H1 (cell line): Measurements from ENCODE around the gene ZDHHC24. TPM values are rescaled to one million over a fixed set of nuclear protein-coding genes. Genes with fewer than 3 reads are reported as not detected.
A peak's percentile ranks its signal among the peaks of the same experiment; 100 is the strongest.

Source experiments
- CTCF ChIA-PET: fragments of 300-600 bp; sonication (Branson Sonifier 250); formaldehyde crosslinking; loops from one replicate; lab custom pipeline; 2021; ENCODE audit not compliant: partially characterized antibody; lab: Charles Lee
- POLR2A ChIA-PET: fragments of 300-600 bp; sonication (Branson Sonifier 250); formaldehyde crosslinking; loops from one replicate; lab custom pipeline; 2021; ENCODE audit warnings: inconsistent platforms; ENCODE audit not compliant: partially characterized antibody; lab: Charles Lee
- DNase-seq, 2 experiments: peaks; one replicate each; pipeline versions ENCODE4 v3.0.0 to v3.0.0-alpha.2; 2010 to 2022; ENCODE audit warnings: low spot score in 2 of 2, low read depth in 1 of 2, mixed read lengths in 1 of 2
- FAIRE-seq: peaks from 2 replicates; lab custom pipeline; 2011; peaks lifted over from hg19 to GRCh38; lab: Jason Lieb, UNC
- H2AFZ ChIP-seq: 2 replicates; pipeline ENCODE4 v1.8.1; 2012; ENCODE audit warnings: low read length, inconsistent platforms
- H2AK5ac ChIP-seq: 2 replicates; pipeline ENCODE4 v1.6.1; 2013; ENCODE audit warnings: low read depth, low read length
- H2BK120ac ChIP-seq: replicated peaks from 2 replicates; pipeline ENCODE3; 2013; ENCODE audit warnings: low read depth, low read length, inconsistent platforms
- H2BK12ac ChIP-seq: 2 replicates; pipeline ENCODE4 v1.6.1; 2013; ENCODE audit warnings: low read depth, low read length
- H2BK15ac ChIP-seq: 2 replicates; pipeline ENCODE4 v1.6.1; 2013; ENCODE audit warnings: low read length
- H2BK20ac ChIP-seq: 2 replicates; pipeline ENCODE4 v1.6.1; 2013; ENCODE audit warnings: low read length
- H2BK5ac ChIP-seq: 2 replicates; pipeline ENCODE4 v1.6.1; 2013; ENCODE audit warnings: low read depth, low read length
- H3K14ac ChIP-seq: 2 replicates; pipeline ENCODE4 v1.6.1; 2013; ENCODE audit warnings: inconsistent platforms; ENCODE audit not compliant: insufficient read length
- H3K18ac ChIP-seq: 2 replicates; pipeline ENCODE4 v1.6.1; 2013; ENCODE audit warnings: low read length; ENCODE audit errors: extremely low read depth
- H3K23ac ChIP-seq: 2 replicates; pipeline ENCODE4 v1.6.1; 2013; ENCODE audit warnings: inconsistent platforms; ENCODE audit not compliant: insufficient read length
- H3K23me2 ChIP-seq: 2 replicates; pipeline ENCODE4 v1.6.1; 2013; ENCODE audit warnings: low read depth, low read length
- H3K27ac ChIP-seq: 2 replicates; pipeline ENCODE4 v1.6.1; 2011; ENCODE audit warnings: low read depth, low read length, inconsistent platforms
- H3K27me3 ChIP-seq, 4 experiments: replicated peaks in 1 of 4; 1 replicate in 1 of 4; 2 replicates in 3 of 4; pipeline versions ENCODE4 v1.6.1 to v1.8.1; 2011 to 2013; ENCODE audit warnings: low read length in 3 of 4, mild to moderate bottlenecking in 3 of 4, inconsistent platforms in 2 of 4, mixed read lengths in 2 of 4, moderate library complexity in 1 of 4; ENCODE audit not compliant: control insufficient read depth in 3 of 4, insufficient read depth in 3 of 4; ENCODE audit errors: extremely low read depth in 1 of 4
- H3K36me3 ChIP-seq, 4 experiments: 2 replicates each; pipeline versions ENCODE4 v1.6.1 to v1.8.1; 2011 to 2013; ENCODE audit warnings: mild to moderate bottlenecking in 4 of 4, low read length in 3 of 4, moderate library complexity in 2 of 4, control low read depth in 1 of 4, inconsistent platforms in 1 of 4; ENCODE audit not compliant: insufficient read depth in 4 of 4, control insufficient read depth in 2 of 4
- H3K4ac ChIP-seq: replicated peaks from 2 replicates; pipeline ENCODE3; 2013; ENCODE audit warnings: low read length, low read depth, mixed read lengths, inconsistent platforms; ENCODE audit not compliant: insufficient read length
- H3K4me1 ChIP-seq, 4 experiments: replicated peaks in 1 of 4; 1 replicate in 1 of 4; 2 replicates in 3 of 4; pipeline versions ENCODE4 v1.6.1 to v1.8.1; 2011 to 2013; ENCODE audit warnings: low read length in 3 of 4, inconsistent platforms in 2 of 4, mixed read lengths in 1 of 4; ENCODE audit not compliant: insufficient read depth in 4 of 4, control insufficient read depth in 3 of 4
- H3K4me2 ChIP-seq, 2 experiments: 2 replicates each; pipeline versions ENCODE4 v1.6.1 to v1.8.1; 2011 to 2013; ENCODE audit warnings: low read depth in 2 of 2, low read length in 2 of 2, control low read depth in 1 of 2, inconsistent platforms in 1 of 2, mild to moderate bottlenecking in 1 of 2; ENCODE audit not compliant: insufficient read depth in 1 of 2
- H3K4me3 ChIP-seq, 4 experiments: fragments of 200-600, 300-600 bp in 1 of 4; sonication (generic), shearing (Covaris generic), sonication (Bioruptor Twin) in 1 of 4; 2 replicates each; pipeline versions ENCODE4 v1.5.1 to v1.8.1; 2011 to 2016; ENCODE audit warnings: low read length in 4 of 4, low read depth in 3 of 4, control low read depth in 2 of 4, inconsistent platforms in 2 of 4, mild to moderate bottlenecking in 2 of 4, mixed read lengths in 1 of 4, moderate library complexity in 1 of 4; ENCODE audit not compliant: insufficient read depth in 2 of 4; ENCODE audit errors: extremely low read depth in 1 of 4
- H3K56ac ChIP-seq: replicated peaks from 2 replicates; pipeline ENCODE3; 2013; ENCODE audit warnings: low read depth, mild to moderate bottlenecking, mixed read lengths, low read length, inconsistent platforms; ENCODE audit not compliant: insufficient read length
- H3K79me1 ChIP-seq: 2 replicates; pipeline ENCODE4 v1.6.1; 2013; ENCODE audit warnings: low read depth, low read length, control low read depth
- H3K79me2 ChIP-seq, 2 experiments: 2 replicates each; pipeline versions ENCODE4 v1.6.1 to v1.8.1; 2012 to 2013; ENCODE audit warnings: low read length in 2 of 2, mild to moderate bottlenecking in 2 of 2, inconsistent platforms in 1 of 2; ENCODE audit not compliant: insufficient read depth in 2 of 2, control insufficient read depth in 1 of 2
- H3K9ac ChIP-seq, 4 experiments: replicated peaks in 1 of 4; 1 replicate in 1 of 4; 2 replicates in 3 of 4; pipeline versions ENCODE4 v1.6.1 to v1.8.1; 2011 to 2013; ENCODE audit warnings: low read depth in 3 of 4, low read length in 3 of 4, control low read depth in 2 of 4, mild to moderate bottlenecking in 2 of 4, moderate library complexity in 2 of 4, inconsistent platforms in 1 of 4; ENCODE audit errors: extremely low read depth in 1 of 4
- H3K9me3 ChIP-seq, 2 experiments: 2 replicates each; pipeline versions ENCODE4 v1.6.1 to v1.8.1; 2012 to 2013; ENCODE audit warnings: mild to moderate bottlenecking in 2 of 2, moderate library complexity in 2 of 2, control low read depth in 1 of 2, inconsistent platforms in 1 of 2, low read depth in 1 of 2, low read length in 1 of 2, mixed read lengths in 1 of 2; ENCODE audit not compliant: insufficient read depth in 2 of 2
- H4K20me1 ChIP-seq, 2 experiments: replicated peaks in 1 of 2; 2 replicates each; pipeline versions ENCODE3 to v1.8.1; 2011 to 2013; ENCODE audit warnings: inconsistent platforms in 2 of 2, low read length in 2 of 2, mild to moderate bottlenecking in 1 of 2; ENCODE audit not compliant: insufficient read depth in 2 of 2, control insufficient read depth in 1 of 2
- H4K5ac ChIP-seq: 2 replicates; pipeline ENCODE4 v1.6.1; 2013; ENCODE audit warnings: low read length, low read depth, mixed read lengths, inconsistent platforms; ENCODE audit not compliant: insufficient read length
- H4K8ac ChIP-seq: 2 replicates; pipeline ENCODE4 v1.8.0; 2013; ENCODE audit warnings: mild to moderate bottlenecking, moderate library complexity, low read length, inconsistent platforms; ENCODE audit not compliant: insufficient read depth; ENCODE audit errors: extremely low read depth
- H4K91ac ChIP-seq: replicated peaks from 2 replicates; pipeline ENCODE3; 2013; ENCODE audit warnings: low read length, mixed read lengths, inconsistent platforms; ENCODE audit not compliant: insufficient read length
- KDM1A ChIP-seq: fragments of 200-600, 300-600 bp; sonication (generic); IDR thresholded peaks from 2 replicates; pipeline ENCODE4 v1.7.1; 2016; ENCODE audit warnings: mild to moderate bottlenecking, low read length, borderline replicate concordance
- RNF2 ChIP-seq: fragments of 200-900, 300-1000 bp; sonication (generic); IDR thresholded peaks from 2 replicates; pipeline ENCODE4 v1.7.1; 2016; ENCODE audit warnings: borderline replicate concordance, low read depth, mild to moderate bottlenecking, antibody characterized with exemption, low read length; ENCODE audit not compliant: poor library complexity, severe bottlenecking; ENCODE audit errors: missing control alignments
- SIN3A ChIP-seq, 2 experiments: IDR thresholded peaks in 1 of 2; conservative IDR thresholded peaks in 1 of 2; 2 replicates each; pipeline ENCODE4 v1.6.1; 2011 to 2012; ENCODE audit warnings: low read length in 2 of 2, improper control_type of control experiment in 1 of 2, low read depth in 1 of 2, mild to moderate bottlenecking in 1 of 2
- SRF ChIP-seq: IDR thresholded peaks from 2 replicates; pipeline ENCODE4 v1.6.1; 2011; ENCODE audit warnings: mild to moderate bottlenecking, low read depth, low read length, moderate library complexity
- TAF1 ChIP-seq: IDR thresholded peaks from 2 replicates; pipeline ENCODE4 v1.6.1; 2011; ENCODE audit warnings: mild to moderate bottlenecking, low read depth, low read length
- TCF12 ChIP-seq: IDR thresholded peaks from 2 replicates; pipeline ENCODE4 v1.6.1; 2011; ENCODE audit warnings: low read depth, mild to moderate bottlenecking, low read length
- WGBS, 2 experiments: shearing (Covaris generic) in 1 of 2; methylation state at CpG; one replicate each; pipeline versions ENCODE4 v1.1.6 to v1.1.7; 2013 to 2015; ENCODE audit warnings: low lambda C conversion rate in 2 of 2, mixed read lengths in 2 of 2, inconsistent platforms in 1 of 2, low coverage in 1 of 2, missing lambda C conversion rate in 1 of 2; ENCODE audit not compliant: insufficient replicate concordance in 2 of 2, insufficient coverage in 1 of 2, insufficient read length in 1 of 2; ENCODE audit errors: extremely low coverage in 1 of 2, missing lambda C conversion rate in 1 of 2; 5-methylcytosine and 5-hydroxymethylcytosine counted together
- polyA plus RNA-seq, 7 experiments: library from polyadenylated mRNA; depleted of rRNA in 3 of 7; stranded (reverse) in 5 of 7; unstranded in 2 of 7; fragments of >200 nt in 5 of 7; fragments of 200-250 nt in 2 of 7; gene quantifications; 1 replicate in 5 of 7; 2 replicates in 1 of 7; 4 replicates in 1 of 7; pipeline versions ENCODE4 v1.2.1 to v1.2.3, GENCODE V29; 2011 to 2013; ENCODE audit warnings: missing spikeins in 2 of 7, mixed read lengths in 2 of 7
- total RNA-seq: library from RNA; stranded (reverse); fragmentation: NEBNext Ultra II Directional; extraction: Animal tissue kit (Norgen Biotek cat#: 25700); gene quantifications from 2 replicates; pipeline ENCODE4 v1.2.1, GENCODE V29; 2021

The ZDHHC24 gene
- total and polyA plus RNA-seq, 2 of the 8 experiments (the other 6 are each of a cell fraction or from before 2014, with no cell fraction given) = 8.4 to 9.7 TPM

DNA sequence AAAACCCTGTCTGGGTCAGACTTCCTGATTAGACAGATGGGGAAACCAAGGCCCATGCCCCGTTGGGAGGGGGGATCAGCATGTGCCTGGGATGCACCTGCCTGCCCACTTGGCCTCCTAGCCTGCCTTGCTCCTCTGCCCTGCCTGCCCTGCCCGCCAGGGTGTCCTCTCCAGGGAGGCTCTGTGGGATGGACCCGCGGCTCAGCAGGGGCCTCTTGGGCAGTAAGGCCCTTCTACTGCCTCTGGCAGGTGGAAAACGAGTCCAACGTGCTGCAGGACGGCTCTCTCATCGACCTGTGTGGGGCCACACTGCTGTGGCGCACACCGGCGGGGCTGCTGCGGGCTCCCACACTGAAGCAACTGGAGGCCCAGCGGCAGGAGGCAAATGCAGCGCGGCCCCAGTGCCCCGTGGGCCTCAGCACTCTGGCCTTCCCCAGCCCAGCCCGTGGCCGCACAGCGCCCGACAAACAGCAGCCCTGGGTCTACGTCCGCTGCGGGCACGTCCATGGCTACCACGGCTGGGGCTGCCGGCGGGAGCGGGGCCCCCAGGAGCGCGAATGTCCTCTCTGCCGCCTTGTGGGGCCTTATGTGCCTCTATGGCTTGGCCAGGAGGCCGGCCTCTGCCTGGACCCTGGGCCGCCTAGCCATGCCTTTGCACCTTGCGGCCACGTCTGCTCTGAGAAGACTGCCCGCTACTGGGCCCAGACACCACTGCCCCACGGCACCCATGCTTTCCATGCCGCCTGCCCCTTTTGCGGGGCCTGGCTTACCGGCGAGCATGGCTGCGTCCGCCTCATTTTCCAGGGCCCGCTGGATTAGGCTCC, 70.3 kb downstream of the ZDHHC24 start:
- no peak overlapping the region for H2BK120ac ChIP-seq

More for the DNA sequence above, 70.3 kb downstream of the ZDHHC24 start:
- H3K4ac ChIP-seq = no peak overlapping the region
- POLR2A ChIA-PET = interaction anchor here (1.1 to 6.1 kb wide), 4 partner anchors 7 to 20 kb away, joined by 3 to 85 read pairs (median 4); partner anchors contain the start of gene PELI3
- H4K91ac ChIP-seq = no peak overlapping the region
- no peak overlapping the region for H3K4me2 ChIP-seq
- no peaks in the 10 kb centered on the region for H3K9me3 ChIP-seq
- H3K79me1 ChIP-seq = no peaks in the 10 kb centered on the region
- TF ChIP-seq RNF2 = no peak
- TF ChIP-seq SIN3A (conservative IDR thresholded peaks at IDR 0.05 in 1 of 2, IDR thresholded peaks at IDR 0.05 in 1 of 2; ENCODE audit: low read depth in 1 of 2, low read length in 2 of 2) = no peak
- TF ChIP-seq TCF12 = no peak
- TF ChIP-seq SRF = no peak
- TF ChIP-seq TAF1 = no peak
- TF ChIP-seq KDM1A = no peak
- TF ChIP-seq, all 59 proteins: peak for 0
- Histone ChIP-seq H3K18ac (no peak overlapping the region), H2BK20ac (no peak overlapping the region), H4K5ac (no peak overlapping the region), H3K56ac (no peak overlapping the region), H3K27me3 (no peaks in the 10 kb centered on the region), H2AFZ (no peak overlapping the region), H3K9ac (no peak overlapping the region), H2BK5ac (no peak overlapping the region), H3K36me3 (no peaks in the 10 kb centered on the region; a peak in 2 of 8 replicates), H3K23me2 (peaks cover 5% of the 10 kb centered on the region; the same call in 1 of the 2 replicates), H3K27ac (no peak overlapping the region), H3K4me3 (no peak overlapping the region), H3K79me2 (no peaks in the 10 kb centered on the region), H4K8ac (peak overlapping the region; percentile 42), H3K23ac (no peak overlapping the region), H3K4me1 (peaks cover 0 to 6% (median under 1%) of the 10 kb centered on the region in 4 experiments; a peak in 3 of 7 replicates), H3K14ac (no peak overlapping the region), H2AK5ac (no peak overlapping the region), H2BK15ac (no peak overlapping the region), H2BK12ac (no peak overlapping the region), H4K20me1 (peaks cover 2% of the 10 kb centered on the region in 2 experiments)
- CTCF ChIA-PET = interaction anchor here (0.6 to 1.7 kb wide), 5 partner anchors 8 to 80 kb away, joined by 3 to 4 read pairs (median 4); partner anchors contain the start of gene MRPL11
- FAIRE-seq = no peak
- 88% methylated on average over 32 of the region's 44 CpGs; no CpG with 5 or more reads in 1 of the 2 experiments for WGBS, 2 experiments
- peak in 1 of 2 experiments; percentile 44 for DNase-seq
